SU-DHL-6 (cell line): ENCODE results near the gene ADPGK.

Experiments used
- H2AFZ ChIP-seq: fragments of 200-600 bp; sonication (generic); 2 replicates; pipeline ENCODE4 v1.6.1; 2014; ENCODE audit warnings: low read depth, mild to moderate bottlenecking, moderate library complexity, mixed read lengths, antibody characterized with exemption, low read length; ENCODE audit not compliant: severe bottlenecking
- H3F3A ChIP-seq: fragments of 200-600 bp; shearing (Covaris generic); 2 replicates; pipeline ENCODE4 v1.6.0; 2016; ENCODE audit warnings: antibody characterized with exemption, mild to moderate bottlenecking; ENCODE audit not compliant: insufficient read depth
- H3K27ac ChIP-seq: fragments of 200-600 bp; sonication (generic); 2 replicates; pipeline ENCODE4 v1.5.1; 2016; ENCODE audit warnings: low read depth, mild to moderate bottlenecking, low read length, moderate library complexity, mixed read lengths
- H3K27me3 ChIP-seq: fragments of 200-600 bp; sonication (generic), shearing (Covaris generic); 2 replicates; pipeline ENCODE4 v1.6.0; 2014; ENCODE audit warnings: mild to moderate bottlenecking, low read length
- H3K36me3 ChIP-seq: fragments of 200-600 bp; sonication (generic); 2 replicates; pipeline ENCODE4 v1.6.1; 2014; ENCODE audit warnings: mild to moderate bottlenecking, low read length, mixed read lengths
- H3K4me2 ChIP-seq: fragments of 300-600, 200-600 bp; shearing (Covaris generic), sonication (generic); 2 replicates; pipeline ENCODE4 v1.6.0; 2014; ENCODE audit warnings: low read length, low read depth, mild to moderate bottlenecking; ENCODE audit not compliant: poor library complexity, severe bottlenecking
- H3K4me3 ChIP-seq: fragments of 200-600 bp; sonication (generic); 2 replicates; pipeline ENCODE4 v1.5.1; 2014; ENCODE audit warnings: antibody characterized with exemption, low read length, mild to moderate bottlenecking, mixed read lengths; ENCODE audit not compliant: insufficient read depth, poor library complexity, severe bottlenecking
- H3K79me2 ChIP-seq: fragments of 200-600 bp; sonication (generic); 2 replicates; pipeline ENCODE4 v1.6.1; 2014; ENCODE audit warnings: mild to moderate bottlenecking, low read length, moderate library complexity; ENCODE audit not compliant: insufficient read depth
- H3K9ac ChIP-seq: fragments of 200-600 bp; sonication (generic); 2 replicates; pipeline ENCODE4 v1.7.0; 2014; ENCODE audit warnings: mild to moderate bottlenecking, low read length
- H3K9me2 ChIP-seq: fragments of 200-600 bp; sonication (generic); replicated peaks from 2 replicates; pipeline ENCODE4 v1.6.1; 2014; ENCODE audit warnings: low read length; ENCODE audit not compliant: insufficient read depth
- H3K9me3 ChIP-seq: fragments of 200-600 bp; sonication (generic); 2 replicates; pipeline ENCODE4 v1.6.1; 2014; ENCODE audit warnings: low read length, mixed read lengths; ENCODE audit not compliant: insufficient read depth
- H4K20me1 ChIP-seq: fragments of 200-600 bp; sonication (generic); 2 replicates; pipeline ENCODE4 v1.6.1; 2014; ENCODE audit warnings: low read depth, mild to moderate bottlenecking, antibody characterized with exemption, low read length, moderate library complexity, mixed read lengths
- CTCF ChIP-seq: fragments of 200-600 bp; sonication (generic); IDR thresholded peaks from one replicate; pipeline ENCODE4 v1.5.1; 2017; ENCODE audit warnings: antibody characterized with exemption, mild to moderate bottlenecking, low read length, moderate library complexity; ENCODE audit not compliant: insufficient read depth, poor library complexity, severe bottlenecking
- EZH2phosphoT487 ChIP-seq: fragments of 200-600 bp; sonication (generic), shearing (Covaris generic); conservative IDR thresholded peaks from 2 replicates; pipeline ENCODE4 v1.6.1; 2018; ENCODE audit warnings: mild to moderate bottlenecking, antibody characterized with exemption, low read length, moderate library complexity, mixed read lengths

Gene ADPGK

GRCh38 chr15:72735111-72735510 is 48.4 kb downstream of the ADPGK start:
- Histone ChIP-seq H3K9me3 (no peaks in the 10 kb centered on the region), H3K36me3 (peaks cover 7% of the 10 kb centered on the region; the same call in 1 of the 2 replicates), H3F3A (no peaks in the 10 kb centered on the region), H3K9me2 (no peaks in the 10 kb centered on the region), H3K4me2 (no peak overlapping the region), H3K4me3 (no peak overlapping the region), H3K9ac (no peak overlapping the region), H4K20me1 (no peaks in the 10 kb centered on the region), H3K27ac (no peak overlapping the region), H2AFZ (no peak overlapping the region), H3K79me2 (no peaks in the 10 kb centered on the region), H3K27me3 (no peaks in the 10 kb centered on the region)
- TF ChIP-seq EZH2phosphoT487 = no peak
- TF ChIP-seq CTCF = no peak

GRCh38 chr15:72733941-72734738 is 49.4 kb downstream of the ADPGK start:
- TF ChIP-seq EZH2phosphoT487 (no peak), CTCF (no peak)
- no peaks in the 10 kb centered on the region for H3F3A ChIP-seq
- no peak overlapping the region for H3K27ac ChIP-seq
- no peak overlapping the region for H3K4me3 ChIP-seq
- H3K79me2 ChIP-seq = no peaks in the 10 kb centered on the region
- no peaks in the 10 kb centered on the region for H3K27me3 ChIP-seq
- H3K36me3 ChIP-seq = peaks cover 7% of the 10 kb centered on the region; the same call in 1 of the 2 replicates
- no peak overlapping the region for H3K4me2 ChIP-seq
- no peak overlapping the region for H3K9ac ChIP-seq
- no peaks in the 10 kb centered on the region for H4K20me1 ChIP-seq
- no peaks in the 10 kb centered on the region for H3K9me2 ChIP-seq
- H3K9me3 ChIP-seq = no peaks in the 10 kb centered on the region
- no peak overlapping the region for H2AFZ ChIP-seq

GRCh38 chr15:72732516-72732915 is 51.0 kb downstream of the ADPGK start:
- Histone ChIP-seq H3K9me2 (no peaks in the 10 kb centered on the region), H3F3A (no peaks in the 10 kb centered on the region), H2AFZ (no peak overlapping the region), H4K20me1 (no peaks in the 10 kb centered on the region), H3K36me3 (0 out of 2 replicates have a peak, but pooled peaks cover 4% of the 10 kb centered on the region), H3K9ac (no peak overlapping the region), H3K4me2 (no peak overlapping the region), H3K27me3 (no peaks in the 10 kb centered on the region), H3K27ac (no peak overlapping the region), H3K79me2 (no peaks in the 10 kb centered on the region), H3K9me3 (no peaks in the 10 kb centered on the region), H3K4me3 (no peak overlapping the region)
- TF ChIP-seq CTCF = no peak
- TF ChIP-seq EZH2phosphoT487 = no peak
